Uterus (tissue), 4 donors: ENCODE results near the gene PLIN4. TPM values are rescaled to one million over a fixed set of nuclear protein-coding genes. Genes with fewer than 3 reads are reported as not detected.

Source experiments
- DNase-seq, 2 donors: peaks; one replicate each; pipeline ENCODE4 v3.0.0-alpha.2; 2019 to 2020
- H3K27ac ChIP-seq, 2 donors: fragments of 200-600 bp; sonication (generic); 1 replicate in 1 of 2; 2 replicates in 1 of 2; pipeline ENCODE4 v1.5.1; 2016 to 2018
- H3K27me3 ChIP-seq, 2 donors: fragments of 200-600 bp; sonication (generic); one replicate each; pipeline ENCODE4 v1.5.1; 2018 to 2019; ENCODE audit warnings: control low read depth in 1 of 2
- H3K36me3 ChIP-seq, 2 donors: fragments of 200-600 bp; sonication (generic); one replicate each; pipeline ENCODE4 v1.5.1; 2019; ENCODE audit warnings: control low read depth in 1 of 2
- H3K4me1 ChIP-seq, 2 donors: fragments of 200-600 bp; sonication (generic); one replicate each; pipeline ENCODE4 v1.5.1; 2018 to 2019; ENCODE audit warnings: control low read depth in 1 of 2
- H3K4me3 ChIP-seq, 2 donors: fragments of 200-600 bp; sonication (generic); 1 replicate in 1 of 2; 2 replicates in 1 of 2; pipeline ENCODE4 v1.5.1; 2018 to 2019; ENCODE audit warnings: mild to moderate bottlenecking in 1 of 2
- H3K9me3 ChIP-seq, 2 donors: fragments of 200-600 bp; sonication (generic); one replicate each; pipeline ENCODE4 v1.5.1; 2019; ENCODE audit warnings: control low read depth in 1 of 2
- CTCF ChIP-seq, 4 experiments: fragments of 200-600 bp in 2 of 4; fragments of 450-650 bp in 2 of 4; sonication (generic) in 2 of 4; IDR thresholded peaks; one replicate each; pipeline ENCODE4 v1.5.1; 2016 to 2019; ENCODE audit warnings: antibody characterized with exemption in 4 of 4, mild to moderate bottlenecking in 2 of 4, moderate library complexity in 1 of 4
- POLR2A ChIP-seq, 2 donors: fragments of 450-650 bp; IDR thresholded peaks; one replicate each; pipeline ENCODE4 v1.6.1; 2016; ENCODE audit warnings: antibody characterized with exemption in 2 of 2, mild to moderate bottlenecking in 1 of 2, moderate library complexity in 1 of 2
- intact Hi-C: fragments of 100-400 bp; cut with DNase I; formaldehyde crosslinking; loops from one replicate; pipeline ENCODE4 v1.15.1; 2023; ENCODE audit warnings: low total_unique reads
- total RNA-seq, 4 donors: library from RNA; depleted of rRNA in 3 of 4; stranded (reverse); fragments of >200 nt in 3 of 4; gene quantifications; one replicate each; pipeline versions ENCODE4 v1.1.0 to v1.2.4, GENCODE V29; 2014 to 2023
- donor health status: DM: yes; HTN: yes; CAD: no.

Gene PLIN4
- total RNA-seq, 4 donors from 2014 or later = 7.9 to 78.3 (median 16.2) TPM

GRCh38 chr19:4473011-4473762 lies 45.1 kb downstream of the PLIN4 start:
- no peaks in the 10 kb centered on the region for H3K9me3 ChIP-seq
- no peak for DNase-seq
- intact Hi-C loops = no loop called here
- H3K4me3 ChIP-seq = peak overlapping the region; percentile 68 to 77
- H3K36me3 ChIP-seq = no peaks in the 10 kb centered on the region
- no peaks in the 10 kb centered on the region for H3K27me3 ChIP-seq
- H3K4me1 ChIP-seq = peaks cover 0 to 9% of the 10 kb centered on the region in 2 donors
- TF ChIP-seq POLR2A (IDR thresholded peaks at IDR 0.05) (no peak), CTCF (IDR thresholded peaks at IDR 0.05) (no peak)
- peak overlapping the region; percentile 77 to 80 for H3K27ac ChIP-seq

GRCh38 chr19:4472174-4472974 lies 45.9 kb downstream of the PLIN4 start, which contains the start of gene HDGFL2:
HDGFL2 (plus strand) TSS chr19:4472297; CDS start chr19:4472351, 54 bp downstream.
- H3K4me1 ChIP-seq = peaks cover 0 to 9% of the 10 kb centered on the region in 2 donors
- intact Hi-C loops = no loop called here

GRCh38 chr19:4471403-4472173 lies 46.7 kb downstream of the PLIN4 start:
- H3K4me1 ChIP-seq = peaks cover 0 to 9% of the 10 kb centered on the region in 2 donors
- DNase-seq = peak; percentile 97 to 99
- peak overlapping the region; percentile 68 to 77 for H3K4me3 ChIP-seq
- H3K27me3 ChIP-seq = no peaks in the 10 kb centered on the region
- no peaks in the 10 kb centered on the region for H3K36me3 ChIP-seq
- intact Hi-C loops = no loop called here
- H3K9me3 ChIP-seq = no peaks in the 10 kb centered on the region
- H3K27ac ChIP-seq = peak overlapping the region; percentile 84
- peak; percentile 37 to 65 for TF ChIP-seq POLR2A (IDR thresholded peaks at IDR 0.05)
- TF ChIP-seq CTCF (IDR thresholded peaks at IDR 0.05) = no peak

More at GRCh38 chr19:4472174-4472974, 45.9 kb downstream of the PLIN4 start, which contains the start of gene HDGFL2:
- no peaks in the 10 kb centered on the region for H3K27me3 ChIP-seq
- peak within 1 kb of the TSS; percentile 68 to 77 for H3K4me3 ChIP-seq
- no peaks in the 10 kb centered on the region for H3K9me3 ChIP-seq
- no peak for TF ChIP-seq CTCF (IDR thresholded peaks at IDR 0.05)
- TF ChIP-seq POLR2A (IDR thresholded peaks at IDR 0.05) = no peak
- H3K36me3 ChIP-seq = no peaks in the 10 kb centered on the region
- peak within 1 kb of the TSS; percentile 84 for H3K27ac ChIP-seq
- DNase-seq = peak in 1 of 2 donors; percentile 36

- intact Hi-C loops = no loop called here
- no peaks in the 10 kb centered on the region for H3K27me3 ChIP-seq
- no peaks in the 10 kb centered on the region for H3K9me3 ChIP-seq
- no peaks in the 10 kb centered on the region for H3K4me1 ChIP-seq
- DNase-seq = no peak
- no peaks in the 10 kb centered on the region for H3K36me3 ChIP-seq
- TF ChIP-seq POLR2A (IDR thresholded peaks at IDR 0.05) = no peak
- no peak for TF ChIP-seq CTCF (IDR thresholded peaks at IDR 0.05)
- H3K27ac ChIP-seq = no peak overlapping the region
- no peak overlapping the region for H3K4me3 ChIP-seq
These were observed 50.5 kb downstream of the PLIN4 start for GRCh38 chr19:4467835-4468234.
